ENCODE data around the gene NELL2.

DNA sequence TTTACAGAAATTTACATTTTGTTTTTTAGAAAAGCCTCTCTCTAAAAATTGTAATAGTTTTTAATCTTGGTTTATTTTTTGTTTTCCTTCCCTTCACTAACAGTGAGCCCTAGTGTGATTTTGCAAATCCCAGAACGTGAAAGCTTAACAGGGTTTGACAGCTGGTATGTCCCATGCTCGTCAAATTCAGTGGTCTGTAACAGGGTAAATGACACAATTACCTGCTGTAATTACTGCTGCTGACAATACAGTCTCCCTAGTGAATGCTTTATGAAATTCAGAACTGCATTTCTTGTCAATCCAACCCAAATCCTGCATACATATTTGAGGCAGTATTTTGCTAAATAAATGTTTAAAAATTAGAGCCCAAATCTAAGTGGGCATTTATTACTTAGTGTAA lies 249.2 kb downstream of the NELL2 start:
- TF ChIP-seq, protein P1, sequence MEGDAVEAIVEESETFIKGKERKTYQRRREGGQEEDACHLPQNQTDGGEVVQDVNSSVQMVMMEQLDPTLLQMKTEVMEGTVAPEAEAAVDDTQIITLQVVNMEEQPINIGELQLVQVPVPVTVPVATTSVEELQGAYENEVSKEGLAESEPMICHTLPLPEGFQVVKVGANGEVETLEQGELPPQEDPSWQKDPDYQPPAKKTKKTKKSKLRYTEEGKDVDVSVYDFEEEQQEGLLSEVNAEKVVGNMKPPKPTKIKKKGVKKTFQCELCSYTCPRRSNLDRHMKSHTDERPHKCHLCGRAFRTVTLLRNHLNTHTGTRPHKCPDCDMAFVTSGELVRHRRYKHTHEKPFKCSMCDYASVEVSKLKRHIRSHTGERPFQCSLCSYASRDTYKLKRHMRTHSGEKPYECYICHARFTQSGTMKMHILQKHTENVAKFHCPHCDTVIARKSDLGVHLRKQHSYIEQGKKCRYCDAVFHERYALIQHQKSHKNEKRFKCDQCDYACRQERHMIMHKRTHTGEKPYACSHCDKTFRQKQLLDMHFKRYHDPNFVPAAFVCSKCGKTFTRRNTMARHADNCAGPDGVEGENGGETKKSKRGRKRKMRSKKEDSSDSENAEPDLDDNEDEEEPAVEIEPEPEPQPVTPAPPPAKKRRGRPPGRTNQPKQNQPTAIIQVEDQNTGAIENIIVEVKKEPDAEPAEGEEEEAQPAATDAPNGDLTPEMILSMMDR (conservative IDR thresholded peaks at IDR 0.05 in 1 of 2, IDR thresholded peaks at IDR 0.05 in 1 of 2; ENCODE audit: low read depth in 1 of 2, low read length in 2 of 2): no peak
- no peak for TF ChIP-seq EZH2 (IDR thresholded peaks at IDR 0.05; ENCODE audit: low read length, missing control alignments)
